Measurements from ENCODE around the gene HOXC10.

Gene HOXC10

GRCh38 chr12:53984901-53985691 is at the start of gene HOXC10:
HOXC10 (plus strand) TSS chr12:53985146; CDS start chr12:53985260, 114 bp downstream.
- peak; percentile 54 to 89 (median 65) for DNase-seq (ENCODE audit: low read depth in 3 of 3)

- no peak for DNase-seq (ENCODE audit: low read depth in 3 of 3)
Measured at GRCh38 chr12:53935383-53936341, 49.3 kb upstream of the HOXC10 start.

- DNase-seq (ENCODE audit: low read depth in 3 of 3) = no peak
Measured at GRCh38 chr12:53937099-53937498, 47.8 kb upstream of the HOXC10 start.

- no peak for DNase-seq (ENCODE audit: low read depth in 3 of 3)
Measured at GRCh38 chr12:53937596-53938325, 47.2 kb upstream of the HOXC10 start.

GRCh38 chr12:53938326-53939140 is 46.4 kb upstream of the HOXC10 start, which contains the start of gene HOXC13:
HOXC13 (plus strand) TSS chr12:53938831; CDS start chr12:53938907, 76 bp downstream.
- peak in 2 of 3 experiments; percentile 18 to 67 for DNase-seq (ENCODE audit: low read depth in 3 of 3)

GRCh38 chr12:53939141-53940108 is 45.5 kb upstream of the HOXC10 start:
- DNase-seq (ENCODE audit: low read depth in 3 of 3) = no peak

- no peak for DNase-seq (ENCODE audit: low read depth in 3 of 3)
Measured at GRCh38 chr12:53940443-53941014, 44.4 kb upstream of the HOXC10 start.

- DNase-seq (ENCODE audit: low read depth in 3 of 3) = no peak
Measured at GRCh38 chr12:53941187-53941586, 43.8 kb upstream of the HOXC10 start.

- no peak for DNase-seq (ENCODE audit: low read depth in 3 of 3)
Measured at GRCh38 chr12:53941750-53942149, 43.2 kb upstream of the HOXC10 start.

- no peak for DNase-seq (ENCODE audit: low read depth in 3 of 3)
Measured at GRCh38 chr12:53942467-53942997, 42.4 kb upstream of the HOXC10 start.

GRCh38 chr12:53944209-53944608 is 40.7 kb upstream of the HOXC10 start:
- DNase-seq (ENCODE audit: low read depth in 3 of 3) = no peak

- no peak for DNase-seq (ENCODE audit: low read depth in 3 of 3)
Measured at GRCh38 chr12:53944907-53945847, 39.8 kb upstream of the HOXC10 start.

- DNase-seq (ENCODE audit: low read depth in 3 of 3) = no peak
Measured at GRCh38 chr12:53947743-53948142, 37.2 kb upstream of the HOXC10 start.

- DNase-seq (ENCODE audit: low read depth in 3 of 3) = no peak
Measured at GRCh38 chr12:53948650-53949593, 36.0 kb upstream of the HOXC10 start.

- DNase-seq (ENCODE audit: low read depth in 3 of 3) = no peak
Measured at GRCh38 chr12:53949631-53950436, 35.1 kb upstream of the HOXC10 start.

GRCh38 chr12:53950437-53950773 is 34.5 kb upstream of the HOXC10 start:
- no peak for DNase-seq (ENCODE audit: low read depth in 3 of 3)

Measured in stimulated activated CD4-positive, alpha-beta T cell treated with anti-CD3 and anti-CD28 coated beads, TNF-alpha, amount 100 ng/mL, for 24 hours (primary cell).